ENCODE results near the gene NT5C.

NT5C gene

DNA sequence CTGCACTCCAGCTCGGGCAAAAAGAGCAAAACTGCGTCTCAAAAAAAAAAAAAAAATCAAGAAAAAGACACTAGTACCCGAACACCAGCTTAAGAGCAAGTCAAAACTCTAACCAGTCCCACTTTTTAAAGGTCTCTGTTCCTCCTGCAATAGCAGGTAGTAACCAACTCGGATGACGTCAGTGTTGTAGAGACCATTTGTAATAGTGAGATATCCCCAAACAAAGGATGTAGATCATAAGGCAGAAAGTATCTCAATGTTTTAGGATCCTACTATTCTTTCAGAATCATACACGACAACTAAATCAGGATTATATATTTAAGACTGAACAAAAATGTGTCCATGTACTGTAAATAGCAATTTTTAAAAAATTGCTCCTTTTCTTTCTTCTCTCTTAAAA is 20.4 kb upstream of the NT5C start:
- DNase-seq (ENCODE audit: extremely low read depth, insufficient read length) = no peak
- H3K4me3 ChIP-seq (replicated peaks; ENCODE audit: low read depth, low read length) = peak overlapping the region; percentile 93
- peaks cover 6% of the 10 kb centered on the region for H3K36me3 ChIP-seq (ENCODE audit: control insufficient read depth, insufficient read depth, low read length)
- TF ChIP-seq, protein P1, sequence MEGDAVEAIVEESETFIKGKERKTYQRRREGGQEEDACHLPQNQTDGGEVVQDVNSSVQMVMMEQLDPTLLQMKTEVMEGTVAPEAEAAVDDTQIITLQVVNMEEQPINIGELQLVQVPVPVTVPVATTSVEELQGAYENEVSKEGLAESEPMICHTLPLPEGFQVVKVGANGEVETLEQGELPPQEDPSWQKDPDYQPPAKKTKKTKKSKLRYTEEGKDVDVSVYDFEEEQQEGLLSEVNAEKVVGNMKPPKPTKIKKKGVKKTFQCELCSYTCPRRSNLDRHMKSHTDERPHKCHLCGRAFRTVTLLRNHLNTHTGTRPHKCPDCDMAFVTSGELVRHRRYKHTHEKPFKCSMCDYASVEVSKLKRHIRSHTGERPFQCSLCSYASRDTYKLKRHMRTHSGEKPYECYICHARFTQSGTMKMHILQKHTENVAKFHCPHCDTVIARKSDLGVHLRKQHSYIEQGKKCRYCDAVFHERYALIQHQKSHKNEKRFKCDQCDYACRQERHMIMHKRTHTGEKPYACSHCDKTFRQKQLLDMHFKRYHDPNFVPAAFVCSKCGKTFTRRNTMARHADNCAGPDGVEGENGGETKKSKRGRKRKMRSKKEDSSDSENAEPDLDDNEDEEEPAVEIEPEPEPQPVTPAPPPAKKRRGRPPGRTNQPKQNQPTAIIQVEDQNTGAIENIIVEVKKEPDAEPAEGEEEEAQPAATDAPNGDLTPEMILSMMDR (IDR thresholded peaks at IDR 0.05; ENCODE audit: insufficient read depth, low read length, poor library complexity, severe bottlenecking) = no peak
- H3K27me3 ChIP-seq (replicated peaks; ENCODE audit: control insufficient read depth, insufficient read depth, low read length) = no peaks in the 10 kb centered on the region

DNA sequence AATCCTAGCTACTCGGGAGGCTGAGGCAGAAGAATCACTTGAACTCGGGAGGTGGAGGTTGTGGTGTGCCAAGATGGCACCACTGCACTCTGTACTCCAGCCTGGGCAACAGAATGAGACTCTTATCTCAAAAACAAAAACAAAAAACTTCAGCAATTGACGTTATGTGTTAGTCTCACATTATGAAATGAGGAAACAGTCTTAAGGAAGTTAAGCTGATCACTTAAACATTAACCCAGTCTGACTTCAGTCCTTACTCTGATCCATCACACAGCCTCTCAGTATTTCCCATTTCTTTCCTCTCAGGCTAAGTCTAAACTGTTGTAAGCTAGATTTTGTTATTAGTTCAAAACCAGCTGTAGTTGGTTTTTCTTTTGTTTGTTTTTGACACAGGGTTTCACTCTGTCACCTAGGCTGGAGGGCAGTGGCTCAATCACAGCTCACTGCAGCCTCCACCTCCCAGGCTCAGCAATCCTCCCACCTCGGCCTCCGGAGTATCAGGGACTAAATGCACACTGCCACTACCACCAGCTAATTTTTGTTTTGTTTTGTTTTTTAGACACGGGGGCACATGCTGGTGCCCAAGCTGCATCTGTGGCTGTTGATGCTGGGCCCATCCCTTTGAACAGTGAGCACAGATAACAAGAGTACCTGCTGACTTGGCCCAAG is 16.5 kb upstream of the NT5C start:
- H3K27me3 ChIP-seq (replicated peaks; ENCODE audit: control insufficient read depth, insufficient read depth, low read length) = no peaks in the 10 kb centered on the region
- H3K36me3 ChIP-seq (ENCODE audit: control insufficient read depth, insufficient read depth, low read length) = peaks cover 21% of the 10 kb centered on the region
- no peak overlapping the region for H3K4me3 ChIP-seq (replicated peaks; ENCODE audit: low read depth, low read length)
- TF ChIP-seq, protein P1 (IDR thresholded peaks at IDR 0.05; ENCODE audit: insufficient read depth, low read length, poor library complexity, severe bottlenecking) = no peak
- no peak for DNase-seq (ENCODE audit: extremely low read depth, insufficient read length)

DNA sequence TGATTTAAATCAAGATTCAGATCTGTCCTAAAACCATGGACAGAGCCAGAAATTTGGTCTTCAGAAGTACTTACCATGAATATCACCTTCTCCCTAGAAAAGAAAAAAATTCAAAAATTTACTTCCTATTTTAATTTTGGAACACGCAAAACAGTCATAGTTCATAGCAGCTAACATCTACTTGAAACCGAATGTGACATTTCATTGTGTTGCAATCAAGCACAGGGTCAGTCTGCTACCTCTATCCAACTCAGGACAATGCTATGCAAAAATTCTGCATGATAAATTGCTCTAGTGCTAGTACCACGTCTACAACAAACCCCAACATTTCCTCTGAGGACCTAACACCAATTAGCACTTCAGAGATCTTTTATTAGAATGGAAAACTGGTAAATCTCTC is 15.1 kb upstream of the NT5C start:
- DNase-seq (ENCODE audit: extremely low read depth, insufficient read length) = no peak

DNA sequence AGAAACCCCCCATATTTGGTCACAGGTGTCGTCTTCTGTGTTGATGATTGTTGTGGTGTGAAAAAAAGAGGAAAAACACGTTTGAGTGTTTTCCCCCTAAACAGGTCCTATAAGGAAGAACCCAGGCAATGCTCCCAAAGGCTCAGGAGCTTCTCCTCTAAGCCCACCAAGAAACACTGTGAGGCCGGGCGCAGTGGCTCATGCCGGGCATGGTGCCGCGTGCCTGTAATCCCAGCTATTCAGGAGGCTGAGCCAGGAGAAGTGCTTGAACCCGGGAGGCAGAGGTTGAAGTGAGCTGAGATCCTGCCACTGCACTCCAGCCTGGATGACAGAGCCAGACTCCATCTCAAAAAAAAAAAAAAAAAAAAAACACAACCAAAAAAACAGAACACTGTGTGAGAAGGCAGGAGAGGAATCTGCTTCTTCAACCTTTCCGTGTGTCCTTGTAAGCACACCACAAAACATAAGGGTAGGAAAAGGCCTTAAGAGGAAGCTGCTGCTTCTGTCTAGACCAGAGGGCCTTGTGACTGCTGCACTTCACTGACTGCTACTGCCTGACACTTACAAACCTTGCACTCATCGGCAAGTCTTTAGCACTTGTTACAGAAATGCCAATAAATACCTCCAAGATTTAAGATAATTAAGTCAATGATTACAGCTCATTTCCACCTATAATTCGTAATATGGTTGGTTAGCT is 13.4 kb upstream of the NT5C start:
- no peak overlapping the region for H3K4me3 ChIP-seq (replicated peaks; ENCODE audit: low read depth, low read length)
- TF ChIP-seq, protein P1 (IDR thresholded peaks at IDR 0.05; ENCODE audit: insufficient read depth, low read length, poor library complexity, severe bottlenecking) = no peak
- H3K36me3 ChIP-seq (ENCODE audit: control insufficient read depth, insufficient read depth, low read length) = peaks cover 21% of the 10 kb centered on the region
- no peaks in the 10 kb centered on the region for H3K27me3 ChIP-seq (replicated peaks; ENCODE audit: control insufficient read depth, insufficient read depth, low read length)
- DNase-seq (ENCODE audit: extremely low read depth, insufficient read length) = no peak

More for the DNA sequence above, 15.1 kb upstream of the NT5C start:
- Histone ChIP-seq H3K36me3 (ENCODE audit: control insufficient read depth, insufficient read depth, low read length) (peaks cover 21% of the 10 kb centered on the region), H3K27me3 (replicated peaks; ENCODE audit: control insufficient read depth, insufficient read depth, low read length) (no peaks in the 10 kb centered on the region), H3K4me3 (replicated peaks; ENCODE audit: low read depth, low read length) (no peak overlapping the region)
- TF ChIP-seq, protein P1 (IDR thresholded peaks at IDR 0.05; ENCODE audit: insufficient read depth, low read length, poor library complexity, severe bottlenecking) = no peak

DNA sequence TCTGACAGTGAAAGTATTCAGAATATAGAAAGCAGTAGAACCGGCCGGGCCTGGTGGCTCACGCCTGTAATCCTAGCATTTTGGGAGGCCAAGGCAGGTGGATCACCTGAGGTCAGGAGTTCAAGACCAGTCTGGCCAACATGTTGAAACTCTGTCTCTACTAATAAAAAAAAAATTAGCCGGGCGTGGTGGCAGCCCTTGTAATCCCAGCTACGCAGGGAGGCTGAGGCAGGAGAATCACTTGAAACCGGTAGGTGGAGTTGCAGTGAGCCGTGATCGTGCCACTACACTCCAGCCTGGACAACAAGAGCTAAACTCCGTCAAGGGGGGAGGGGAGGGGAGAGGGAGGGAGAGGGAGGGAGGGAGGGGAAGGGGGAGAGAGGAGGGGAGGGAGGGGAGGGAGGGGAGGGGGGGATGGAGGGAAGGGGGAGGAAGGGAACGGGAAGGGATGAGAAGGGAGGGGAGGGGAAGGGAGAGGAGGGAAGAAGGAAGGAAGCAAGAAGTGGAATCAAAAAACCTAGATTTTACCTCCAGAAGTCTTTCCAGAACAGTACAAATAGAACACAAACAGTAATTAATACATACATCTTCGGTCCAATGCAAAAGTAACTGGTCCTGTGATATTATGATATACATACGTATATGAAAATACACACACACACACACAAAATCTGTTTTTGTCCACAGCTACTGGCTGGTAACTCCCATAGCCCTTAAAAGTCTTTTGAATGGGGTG is 10.9 kb upstream of the NT5C start:
- TF ChIP-seq, protein P1 (IDR thresholded peaks at IDR 0.05; ENCODE audit: insufficient read depth, low read length, poor library complexity, severe bottlenecking) = no peak
- no peak for DNase-seq (ENCODE audit: extremely low read depth, insufficient read length)

More for the DNA sequence above, 10.9 kb upstream of the NT5C start:
- Histone ChIP-seq H3K36me3 (ENCODE audit: control insufficient read depth, insufficient read depth, low read length) (peaks cover 18% of the 10 kb centered on the region), H3K4me3 (replicated peaks; ENCODE audit: low read depth, low read length) (no peak overlapping the region), H3K27me3 (replicated peaks; ENCODE audit: control insufficient read depth, insufficient read depth, low read length) (no peaks in the 10 kb centered on the region)
